HG03060 (cell line): Measurements from ENCODE around the gene MUS81.
A peak's percentile ranks its signal among the peaks of the same experiment; 100 is the strongest.

Experiments
- ATAC-seq: cut with Tn5 transposase; IDR thresholded peaks from one replicate; pipeline ENCODE4 v1.9.1; 2021; ENCODE audit warnings: low read depth, moderate number of reproducible peaks; ENCODE audit not compliant: unreplicated experiment

The MUS81 gene

GRCh38 chr11:65870706-65871681 lies 10.8 kb downstream of the MUS81 start:
- ATAC-seq = no peak

- no peak for ATAC-seq
Measured at GRCh38 chr11:65871811-65872548, 11.7 kb downstream of the MUS81 start.

- ATAC-seq = no peak
Measured at GRCh38 chr11:65872586-65873317, 12.5 kb downstream of the MUS81 start, which contains the start of gene EFEMP2. TSS of gene EFEMP2 (minus strand) at chr11:65872800. CDS start at chr11:65872354, 446 bp downstream.

- ATAC-seq = peak; percentile 73
Measured at GRCh38 chr11:65873318-65874156, 13.3 kb downstream of the MUS81 start.

GRCh38 chr11:65879617-65880016 lies 19.4 kb downstream of the MUS81 start, which contains the start of gene CTSW:
TSS of gene CTSW (plus strand) at chr11:65879837. CDS start at chr11:65879855, 18 bp downstream.
- no peak for ATAC-seq

GRCh38 chr11:65880027-65880426 lies 19.8 kb downstream of the MUS81 start:
- no peak for ATAC-seq

- ATAC-seq = no peak
Measured at GRCh38 chr11:65880844-65881421, 20.7 kb downstream of the MUS81 start.

GRCh38 chr11:65882120-65883057 lies 22.2 kb downstream of the MUS81 start:
- no peak for ATAC-seq

GRCh38 chr11:65883058-65883761 lies 23.0 kb downstream of the MUS81 start:
- no peak for ATAC-seq

GRCh38 chr11:65883786-65884715 lies 23.8 kb downstream of the MUS81 start:
- ATAC-seq = no peak

- ATAC-seq = no peak
Measured at GRCh38 chr11:65884716-65885092, 24.5 kb downstream of the MUS81 start.

GRCh38 chr11:65885231-65885630 lies 25.0 kb downstream of the MUS81 start:
- ATAC-seq = no peak

- no peak for ATAC-seq
Measured at GRCh38 chr11:65885808-65886536, 25.7 kb downstream of the MUS81 start.

- no peak for ATAC-seq
Measured at GRCh38 chr11:65886826-65887722, 26.8 kb downstream of the MUS81 start.

GRCh38 chr11:65887723-65888162 lies 27.5 kb downstream of the MUS81 start:
- no peak for ATAC-seq
